8988T (cell line): ENCODE data around the gene TSKS.

ENCODE experiments used
- DNase-seq: peaks from one replicate; pipeline ENCODE4 v3.0.0; 2011

TSKS gene, protein sequence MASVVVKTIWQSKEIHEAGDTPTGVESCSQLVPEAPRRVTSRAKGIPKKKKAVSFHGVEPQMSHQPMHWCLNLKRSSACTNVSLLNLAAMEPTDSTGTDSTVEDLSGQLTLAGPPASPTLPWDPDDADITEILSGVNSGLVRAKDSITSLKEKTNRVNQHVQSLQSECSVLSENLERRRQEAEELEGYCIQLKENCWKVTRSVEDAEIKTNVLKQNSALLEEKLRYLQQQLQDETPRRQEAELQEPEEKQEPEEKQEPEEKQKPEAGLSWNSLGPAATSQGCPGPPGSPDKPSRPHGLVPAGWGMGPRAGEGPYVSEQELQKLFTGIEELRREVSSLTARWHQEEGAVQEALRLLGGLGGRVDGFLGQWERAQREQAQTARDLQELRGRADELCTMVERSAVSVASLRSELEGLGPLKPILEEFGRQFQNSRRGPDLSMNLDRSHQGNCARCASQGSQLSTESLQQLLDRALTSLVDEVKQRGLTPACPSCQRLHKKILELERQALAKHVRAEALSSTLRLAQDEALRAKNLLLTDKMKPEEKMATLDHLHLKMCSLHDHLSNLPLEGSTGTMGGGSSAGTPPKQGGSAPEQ

DNA sequence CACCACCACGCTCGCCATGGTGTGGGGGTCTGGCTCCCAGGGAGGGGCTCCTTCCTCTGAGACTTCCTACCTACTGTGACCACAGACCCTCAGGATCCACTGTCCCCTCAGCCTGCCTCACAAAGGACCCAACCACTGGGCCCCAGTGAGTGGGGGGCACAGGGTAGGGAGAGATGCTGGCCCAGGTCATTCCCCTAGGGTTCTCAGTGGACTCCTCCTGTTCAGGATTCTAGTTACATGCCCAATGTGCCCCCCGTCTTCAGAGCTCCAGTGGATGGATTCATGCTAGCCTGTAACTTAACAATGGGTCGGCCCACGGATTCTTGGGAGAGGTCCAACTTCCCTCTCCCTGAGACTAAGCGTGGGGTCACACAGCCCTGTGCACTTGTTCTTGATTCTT lies at the start of gene TSKS:
TSS of gene TSKS (minus strand) at position 77 of the 400 bp plus-strand sequence. CDS start at position 18, 59 bp downstream.
- no peak for DNase-seq

DNA sequence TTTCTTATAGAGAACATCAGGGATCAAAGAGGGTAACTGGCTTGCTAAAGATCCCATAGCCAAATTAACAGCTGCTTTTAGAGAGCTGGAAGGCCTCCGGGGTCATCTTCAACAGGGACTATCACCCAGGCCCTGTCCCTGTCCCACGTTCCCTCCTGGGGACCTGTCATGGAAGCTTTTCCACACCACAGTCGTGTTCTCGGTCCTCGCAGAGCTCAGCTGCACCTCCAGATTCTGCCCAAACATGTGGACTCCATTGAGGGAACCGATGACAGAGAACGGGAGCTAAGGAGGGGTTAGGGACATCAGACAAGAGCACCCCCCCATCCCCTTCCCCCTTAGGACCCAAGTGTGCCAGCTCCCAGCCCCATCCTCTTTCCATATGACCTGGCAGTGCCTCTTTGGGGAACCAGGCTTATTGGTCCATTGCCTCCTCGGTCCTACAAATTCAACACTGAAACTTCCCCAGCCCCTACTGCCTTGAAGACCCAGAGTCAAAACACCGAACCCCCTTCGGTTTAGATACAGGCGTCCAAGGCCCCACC lies 49.4 kb upstream of the TSKS start:
- no peak for DNase-seq

DNA sequence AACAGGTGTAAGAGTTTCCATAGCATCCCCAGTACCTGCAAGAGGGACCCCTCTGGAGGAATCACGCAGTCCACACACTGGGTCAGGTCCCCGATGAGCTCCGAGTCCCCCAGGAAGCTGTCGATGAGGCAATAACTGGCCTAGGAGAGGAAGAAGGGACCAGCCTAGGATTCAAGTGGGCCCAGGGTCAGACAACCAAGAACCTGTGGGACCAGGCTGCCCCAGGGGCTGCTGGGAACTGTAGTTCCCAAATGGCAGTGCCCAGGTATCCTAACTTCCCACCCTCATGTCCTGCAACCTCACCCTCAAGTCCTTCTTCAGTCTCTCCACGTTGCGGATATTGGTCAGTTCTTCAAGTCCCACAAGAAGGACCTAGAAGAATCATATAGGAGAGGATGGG lies 48.2 kb upstream of the TSKS start:
- DNase-seq: no peak

DNA sequence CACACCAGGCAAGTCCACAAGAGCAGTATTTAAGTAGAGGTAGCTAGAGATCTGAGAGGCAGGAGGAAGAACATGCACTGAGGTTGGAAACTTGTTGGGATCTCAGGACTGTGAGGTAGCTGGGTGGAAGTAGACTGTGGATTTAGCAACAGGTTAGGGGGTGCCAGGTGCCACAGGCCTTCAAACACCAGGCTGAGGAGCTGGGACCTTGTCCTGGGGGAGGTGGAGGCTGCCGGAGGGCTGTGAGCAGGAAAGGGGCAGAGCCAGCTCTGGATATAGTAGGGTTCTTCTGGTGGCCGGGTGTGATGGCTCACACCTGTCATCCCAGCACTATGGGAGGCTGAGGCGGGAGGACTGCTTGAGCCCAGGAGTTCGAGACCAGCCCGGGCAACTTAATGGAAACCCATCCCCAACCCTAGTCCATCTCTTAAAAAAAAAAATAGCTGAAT lies 46.9 kb upstream of the TSKS start:
- no peak for DNase-seq

DNA sequence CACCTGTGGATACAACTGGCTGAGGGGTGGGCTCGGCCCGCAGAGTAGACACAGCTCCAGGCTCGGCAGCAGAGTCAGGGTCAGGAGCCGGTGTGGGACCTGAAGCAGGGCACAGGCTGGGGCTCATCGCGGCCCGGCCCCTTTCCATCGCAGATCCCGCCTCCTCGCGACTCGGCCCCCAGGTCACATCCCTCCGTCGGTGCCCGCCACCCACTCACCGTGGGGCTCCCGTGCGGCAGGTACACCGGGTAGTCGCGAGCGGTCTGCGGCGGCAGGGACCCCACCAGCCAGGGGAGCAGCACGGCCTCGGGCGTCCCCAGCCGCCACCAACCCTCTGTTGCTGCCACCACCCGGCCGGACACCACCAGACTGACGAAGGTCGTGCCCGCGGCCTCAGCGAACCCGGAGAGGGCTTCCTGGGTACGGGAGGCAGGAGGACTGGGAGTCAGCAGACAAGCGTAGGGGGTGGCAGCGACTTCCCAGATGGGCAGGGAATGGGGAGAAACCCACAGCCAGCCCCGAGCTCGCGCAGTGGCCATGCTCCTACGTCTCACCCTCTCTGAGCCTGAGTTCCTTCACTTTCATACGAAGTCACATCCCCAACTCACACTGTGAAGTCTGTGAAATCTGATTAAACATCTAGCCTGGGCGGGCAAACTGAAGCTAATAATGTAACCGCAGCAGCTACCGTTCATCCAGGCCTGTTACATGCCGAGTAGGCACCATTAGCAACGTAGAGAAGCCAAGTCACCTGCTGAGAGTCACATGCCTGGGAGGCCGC lies 46.2 kb upstream of the TSKS start:
- no peak for DNase-seq

DNA sequence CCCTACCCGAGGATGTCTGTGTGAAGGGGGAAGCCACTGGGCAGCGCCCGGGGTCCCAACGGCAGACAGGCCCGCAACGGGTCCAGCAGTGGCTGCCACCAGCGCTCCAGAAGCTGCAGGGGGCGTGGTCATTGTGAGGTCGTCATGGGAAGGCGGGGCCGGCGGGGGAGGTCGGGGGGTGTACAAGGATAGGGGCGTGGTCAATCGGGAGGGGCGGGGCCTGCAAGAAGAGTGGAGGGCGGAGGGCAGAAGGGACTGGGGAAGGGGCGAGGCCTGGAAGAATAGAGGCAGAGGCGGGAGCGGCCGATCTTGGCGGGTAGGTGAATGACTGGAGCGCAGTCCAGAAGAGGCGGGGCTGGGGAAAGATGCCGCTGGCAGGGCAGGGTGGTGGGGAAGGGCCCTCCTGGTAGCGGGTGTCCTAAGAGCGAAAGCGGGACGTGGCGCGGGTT lies 45.6 kb upstream of the TSKS start:
- peak; percentile 68 for DNase-seq

DNA sequence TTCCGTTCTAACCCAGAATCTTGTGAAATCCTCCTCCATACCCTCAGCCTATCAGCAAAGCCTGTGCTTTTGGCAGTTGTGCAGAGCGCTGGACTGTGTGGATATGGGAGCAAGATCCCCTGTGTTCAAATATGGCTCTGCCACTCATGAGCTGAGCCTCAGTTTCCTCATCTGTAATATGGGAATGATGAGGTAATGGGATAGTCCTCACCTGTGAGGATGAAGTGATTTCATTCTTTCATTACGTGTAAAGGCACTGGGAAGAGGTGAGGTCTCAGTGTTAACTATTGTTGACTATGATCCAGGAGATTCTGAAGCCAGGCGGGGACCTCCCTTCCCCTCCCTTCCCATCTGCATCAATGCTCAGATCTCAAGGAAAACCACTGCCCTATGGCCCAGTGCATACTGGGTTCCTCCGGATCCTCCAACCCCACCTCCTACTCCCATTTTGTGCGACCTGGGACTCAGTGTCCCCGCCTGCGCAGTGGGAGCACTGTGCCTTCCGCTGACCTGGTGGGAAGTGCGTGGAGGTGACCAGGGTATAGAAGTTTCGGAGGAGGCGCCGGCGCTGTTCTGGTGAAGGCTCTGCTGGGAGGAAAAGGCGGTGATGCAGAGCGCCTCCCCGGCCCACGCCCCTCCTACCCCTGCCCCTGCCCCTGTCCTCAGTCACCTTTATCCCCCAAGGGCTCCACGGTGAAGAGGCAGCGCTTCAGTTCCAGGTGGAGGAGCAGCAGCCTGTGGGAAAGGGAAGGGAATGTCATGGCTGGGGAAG lies 45.0 kb upstream of the TSKS start:
- no peak for DNase-seq

DNA sequence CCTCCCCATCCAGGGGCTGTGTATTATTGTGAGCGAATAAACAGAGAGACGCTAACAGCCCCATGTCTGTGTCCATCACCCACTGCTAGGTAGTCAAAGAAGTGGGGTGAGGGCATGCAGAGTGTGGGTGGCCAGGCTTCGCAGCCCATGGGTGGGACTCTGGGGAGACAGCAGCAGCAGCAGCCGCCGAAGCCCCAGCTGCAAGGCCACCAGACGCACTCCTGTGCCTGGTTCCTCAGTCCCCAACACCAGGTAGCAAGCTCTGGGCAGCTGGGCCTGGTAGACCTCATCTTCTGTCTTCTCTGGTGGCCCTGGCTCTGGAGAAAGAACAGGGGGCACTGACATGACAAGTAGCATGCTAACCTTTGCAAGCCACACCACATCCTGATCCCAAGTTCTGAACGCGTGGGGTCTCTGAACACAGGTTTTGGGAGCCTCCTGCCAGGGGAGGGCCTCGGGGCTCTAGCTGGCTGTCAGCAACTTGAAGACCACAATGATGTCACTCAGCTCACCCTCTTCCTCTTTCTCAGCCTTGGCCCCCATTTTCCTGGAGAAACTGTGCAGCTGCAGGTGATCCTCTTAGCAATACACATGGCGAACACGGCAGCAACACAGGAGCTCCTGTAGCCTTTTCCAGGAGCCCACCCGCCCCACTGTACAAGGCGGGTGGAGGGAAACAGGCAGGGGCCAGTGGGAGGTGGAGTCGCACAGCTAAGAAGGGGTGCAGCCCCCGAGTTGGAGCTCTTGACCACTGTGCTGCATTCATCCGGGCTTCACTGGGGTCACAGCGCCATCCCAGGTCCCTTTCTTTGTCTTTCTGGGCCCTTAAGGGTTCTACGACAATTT lies 44.2 kb upstream of the TSKS start:
- DNase-seq: no peak

DNA sequence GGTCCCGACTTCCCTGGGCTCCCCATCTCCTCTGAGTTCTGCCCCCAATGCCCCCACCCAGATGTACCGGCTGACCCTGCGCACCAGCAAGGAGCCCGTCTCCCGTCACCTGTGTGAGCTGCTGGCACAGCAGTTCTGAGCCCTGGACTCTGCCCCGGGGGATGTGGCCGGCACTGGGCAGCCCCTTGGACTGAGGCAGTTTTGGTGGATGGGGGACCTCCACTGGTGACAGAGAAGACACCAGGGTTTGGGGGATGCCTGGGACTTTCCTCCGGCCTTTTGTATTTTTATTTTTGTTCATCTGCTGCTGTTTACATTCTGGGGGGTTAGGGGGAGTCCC lies 43.5 kb upstream of the TSKS start:
- no peak for DNase-seq

DNA sequence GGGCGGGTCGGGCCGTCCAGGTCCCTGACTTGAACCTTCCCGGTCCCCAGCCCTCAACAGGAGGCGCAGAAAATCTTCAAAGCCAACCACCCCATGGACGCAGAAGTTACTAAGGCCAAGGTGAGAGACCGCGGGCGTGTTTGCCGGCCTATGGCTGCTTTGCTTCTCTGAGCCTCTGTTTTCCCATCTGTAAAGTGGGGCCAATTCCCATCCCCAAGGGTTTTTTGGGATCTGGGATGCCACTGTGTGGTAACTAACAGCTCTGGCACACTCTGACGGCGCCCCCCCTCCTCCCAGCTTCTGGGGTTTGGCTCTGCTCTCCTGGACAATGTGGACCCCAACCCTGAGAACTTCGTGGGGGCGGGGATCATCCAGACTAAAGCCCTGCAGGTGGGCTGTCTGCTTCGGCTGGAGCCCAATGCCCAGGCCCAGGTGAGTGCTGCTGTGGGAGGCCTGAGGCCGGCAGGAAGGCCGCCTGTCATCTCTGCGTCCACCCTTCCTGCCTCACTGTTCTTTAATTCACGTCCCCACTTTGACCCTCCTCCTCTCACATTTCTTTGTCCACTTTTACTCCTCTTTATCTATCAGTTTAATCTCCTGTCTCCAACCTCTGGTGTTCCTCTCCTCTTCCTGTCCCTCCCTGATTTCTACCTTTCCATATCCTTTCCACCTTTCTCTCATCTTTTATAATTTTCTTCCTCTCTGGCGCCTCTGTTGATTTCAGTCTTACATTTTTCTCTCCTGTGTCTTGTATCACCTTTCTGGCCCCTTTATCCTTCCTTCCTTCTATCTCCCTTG lies 42.9 kb upstream of the TSKS start:
- DNase-seq: no peak

DNA sequence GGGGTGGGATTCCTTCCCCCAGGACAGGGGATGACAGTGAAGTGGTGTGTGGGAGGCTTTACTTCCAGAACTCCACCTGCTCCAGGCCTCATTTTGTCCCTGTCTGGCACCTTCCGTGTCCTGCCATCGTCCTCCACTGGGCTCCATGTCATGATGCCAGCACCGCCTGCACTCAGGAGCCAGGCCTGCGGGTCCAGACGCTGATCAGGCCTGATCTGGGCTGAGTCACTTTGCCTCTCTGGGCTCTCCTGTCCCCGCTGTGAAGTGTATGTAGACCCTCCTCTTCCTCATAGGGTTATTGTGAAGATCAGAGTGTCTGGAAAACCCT lies 40.4 kb upstream of the TSKS start:
- no peak for DNase-seq

DNA sequence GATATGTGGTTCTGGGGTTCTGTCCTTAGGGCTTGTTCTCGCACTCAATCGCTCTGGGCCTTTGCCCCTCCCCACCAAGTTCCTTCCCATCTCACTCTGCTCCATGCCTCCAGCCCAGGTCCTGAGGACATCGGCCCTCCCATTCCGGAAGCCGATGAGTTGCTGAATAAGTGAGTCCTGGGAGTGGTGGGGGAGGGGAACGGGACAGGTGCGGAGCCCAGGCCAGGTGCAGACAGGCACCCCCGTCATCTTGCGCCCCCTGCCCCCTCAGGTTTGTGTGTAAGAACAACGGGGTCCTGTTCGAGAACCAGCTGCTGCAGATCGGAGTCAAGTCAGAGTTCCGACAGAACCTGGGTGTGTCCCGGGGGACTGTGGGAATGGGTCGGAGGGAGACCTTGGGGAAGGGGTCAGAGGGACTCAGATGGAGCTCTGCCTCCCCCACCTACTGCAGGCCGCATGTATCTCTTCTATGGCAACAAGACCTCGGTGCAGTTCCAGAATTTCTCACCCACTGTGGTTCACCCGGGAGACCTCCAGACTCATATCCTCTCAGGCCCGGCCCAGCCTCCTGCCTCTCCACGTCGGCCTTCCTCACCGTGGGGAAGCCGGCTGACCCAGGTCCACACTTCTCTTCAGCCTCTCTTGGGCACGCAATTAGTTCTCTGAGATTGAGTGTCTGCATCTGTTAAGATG lies 39.9 kb upstream of the TSKS start:
- DNase-seq: no peak

DNA sequence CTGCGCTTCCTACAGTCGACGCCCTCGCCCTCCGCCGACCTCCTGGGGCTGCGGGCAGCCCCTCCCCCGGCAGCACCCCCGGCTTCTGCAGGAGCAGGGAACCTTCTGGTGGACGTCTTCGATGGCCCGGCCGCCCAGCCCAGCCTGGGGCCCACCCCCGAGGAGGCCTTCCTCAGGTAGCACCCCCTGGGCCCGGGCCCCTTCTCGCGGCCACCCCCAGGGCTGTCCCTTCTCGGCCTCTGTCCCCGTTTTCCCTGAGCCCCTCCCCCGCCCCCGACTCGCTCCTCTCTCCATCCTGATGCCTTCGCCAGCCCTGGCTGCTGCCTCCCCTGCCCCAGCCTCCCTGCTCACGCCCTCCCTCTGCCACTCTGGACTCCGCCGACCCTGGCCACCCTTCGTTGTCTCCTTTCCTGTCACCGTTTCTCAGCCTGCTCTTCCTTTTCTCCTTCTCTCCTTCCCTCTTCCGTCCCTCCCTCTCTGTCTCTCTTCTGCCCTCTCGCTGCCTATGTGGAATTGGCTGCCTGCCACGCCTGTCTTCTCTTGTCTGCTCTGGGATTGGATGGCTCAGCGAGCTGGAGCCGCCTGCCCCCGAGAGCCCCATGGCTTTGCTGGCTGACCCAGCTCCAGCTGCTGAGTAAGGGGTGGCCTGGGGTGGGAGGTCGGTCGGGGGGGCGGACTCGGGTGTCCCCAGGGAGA lies 39.0 kb upstream of the TSKS start:
- no peak for DNase-seq

DNA sequence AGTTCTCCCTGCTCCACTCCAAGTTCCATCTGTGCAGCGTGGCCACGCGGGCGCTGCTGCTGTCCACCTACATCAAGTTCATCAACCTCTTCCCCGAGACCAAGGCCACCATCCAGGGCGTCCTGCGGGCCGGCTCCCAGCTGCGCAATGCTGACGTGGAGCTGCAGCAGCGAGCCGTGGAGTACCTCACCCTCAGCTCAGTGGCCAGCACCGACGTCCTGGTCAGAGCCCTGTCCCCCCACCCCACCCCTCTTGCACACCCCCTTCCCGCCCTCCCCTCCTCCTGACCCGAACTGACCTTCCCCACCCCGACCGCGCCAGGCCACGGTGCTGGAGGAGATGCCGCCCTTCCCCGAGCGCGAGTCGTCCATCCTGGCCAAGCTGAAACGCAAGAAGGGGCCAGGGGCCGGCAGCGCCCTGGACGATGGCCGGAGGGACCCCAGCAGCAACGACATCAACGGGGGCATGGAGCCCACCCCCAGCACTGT lies 38.3 kb upstream of the TSKS start:
- DNase-seq: no peak

DNA sequence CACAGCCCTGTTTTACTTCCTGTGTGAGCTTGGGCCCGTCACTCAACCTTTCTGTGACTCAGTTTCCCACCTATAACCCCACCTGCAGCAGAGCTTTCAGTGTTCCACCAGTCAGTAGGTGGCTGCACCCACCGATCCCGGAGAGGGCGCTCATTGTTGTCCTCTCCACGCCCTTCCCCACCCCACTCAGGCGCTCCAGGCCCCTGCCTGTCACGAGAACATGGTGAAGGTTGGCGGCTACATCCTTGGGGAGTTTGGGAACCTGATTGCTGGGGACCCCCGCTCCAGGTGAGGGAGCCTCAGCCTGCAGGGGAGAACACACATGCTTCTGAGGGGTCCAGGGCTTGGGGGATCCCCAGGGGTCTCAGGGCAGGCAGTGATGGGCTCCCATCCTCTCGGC lies 37.7 kb upstream of the TSKS start:
- no peak for DNase-seq

DNA sequence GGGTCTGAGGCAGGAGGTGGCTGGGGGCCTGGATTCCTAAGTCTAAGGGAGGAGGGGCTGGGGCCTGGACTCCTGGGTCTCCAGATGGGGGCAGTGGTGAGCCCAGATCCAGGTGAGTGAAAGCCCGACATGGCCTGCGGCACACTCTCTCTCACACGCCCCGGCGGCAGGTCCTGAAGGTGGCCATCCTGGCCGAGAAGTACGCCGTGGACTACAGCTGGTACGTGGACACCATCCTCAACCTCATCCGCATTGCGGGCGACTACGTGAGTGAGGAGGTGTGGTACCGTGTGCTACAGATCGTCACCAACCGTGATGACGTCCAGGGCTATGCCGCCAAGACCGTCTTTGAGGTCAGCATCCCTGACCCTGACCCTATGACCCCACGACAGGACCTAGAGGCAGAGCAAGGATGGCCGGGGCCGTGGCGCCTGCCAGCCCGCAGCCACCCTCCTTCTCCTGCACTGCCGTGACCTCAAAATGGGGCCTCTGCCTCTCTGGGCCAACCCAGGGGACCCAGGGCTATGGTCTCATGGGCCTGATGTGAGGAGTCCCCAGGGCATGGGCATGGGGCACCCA lies 36.8 kb upstream of the TSKS start:
- no peak for DNase-seq

DNA sequence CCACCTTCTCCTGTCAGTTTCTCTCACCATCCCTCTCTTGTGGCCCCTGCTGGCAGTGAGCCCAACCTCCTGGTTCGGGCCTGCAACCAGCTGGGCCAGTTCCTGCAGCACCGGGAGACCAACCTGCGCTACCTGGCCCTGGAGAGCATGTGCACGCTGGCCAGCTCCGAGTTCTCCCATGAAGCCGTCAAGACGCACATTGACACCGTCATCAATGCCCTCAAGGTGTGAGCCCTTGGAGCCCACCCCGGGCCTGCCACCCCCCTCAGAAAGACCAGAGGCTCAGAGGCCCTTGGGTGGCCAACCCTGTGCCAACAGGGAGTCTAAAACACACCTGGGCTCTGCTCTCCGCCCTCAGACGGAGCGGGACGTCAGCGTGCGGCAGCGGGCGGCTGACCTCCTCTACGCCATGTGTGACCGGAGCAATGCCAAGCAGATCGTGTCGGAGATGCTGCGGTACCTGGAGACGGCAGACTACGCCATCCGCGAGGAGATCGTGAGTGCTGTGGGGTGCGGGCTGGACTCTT lies 36.2 kb upstream of the TSKS start:
- DNase-seq: no peak

DNA sequence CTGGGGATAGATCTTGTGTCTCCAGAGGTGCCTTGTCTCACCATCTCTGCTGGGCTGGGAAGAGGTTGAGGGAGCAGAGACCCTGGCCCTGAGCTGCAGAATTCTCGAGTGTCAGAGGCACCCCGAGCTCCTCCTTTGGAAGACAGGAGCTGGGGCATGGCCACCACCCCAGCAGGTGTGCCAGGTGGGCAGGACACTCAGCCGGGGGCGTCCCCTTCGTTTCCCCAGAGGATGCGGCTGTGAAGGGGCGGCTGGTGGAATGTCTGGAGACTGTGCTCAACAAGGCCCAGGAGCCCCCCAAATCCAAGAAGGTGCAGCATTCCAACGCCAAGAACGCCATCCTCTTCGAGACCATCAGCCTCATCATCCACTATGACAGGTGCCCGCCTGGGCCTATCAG lies 35.5 kb upstream of the TSKS start:
- no peak for DNase-seq

DNA sequence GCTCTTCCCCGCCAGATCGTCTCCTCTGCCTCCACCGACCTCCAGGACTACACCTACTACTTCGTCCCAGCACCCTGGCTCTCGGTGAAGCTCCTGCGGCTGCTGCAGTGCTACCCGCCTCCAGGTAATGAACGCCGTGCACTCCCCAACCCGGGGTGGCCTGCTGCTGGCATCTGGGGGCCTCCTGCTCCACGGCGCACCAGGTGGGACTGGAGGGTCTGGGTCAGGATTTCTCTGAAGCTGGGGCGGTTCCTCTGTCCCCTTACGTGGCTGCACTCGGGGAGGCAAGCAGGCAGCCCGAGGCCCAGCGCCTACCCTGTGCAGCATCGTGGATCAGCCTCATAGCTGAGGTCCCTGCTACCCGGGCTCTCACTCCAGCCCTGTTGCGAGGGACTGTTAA lies 32.5 kb upstream of the TSKS start:
- DNase-seq: no peak
